Aorta (tissue), 5 donors: ENCODE data around the gene AIMP1. TPM values are rescaled to one million over a fixed set of nuclear protein-coding genes. Genes with fewer than 3 reads are reported as not detected.
"Not testable (repeated sequence)": the region's sequence is repeated elsewhere in the genome, so short reads cannot be mapped to it uniquely, and the experiment has no call there.

Experiments
- ATAC-seq: fragments of 200-7000 bp; cut with Tn5 transposase; one replicate; pipeline ENCODE4 v1.9.1; 2022; ENCODE audit warnings: moderate library complexity; ENCODE audit not compliant: low FRiP score
- DNase-seq, 2 donors: peaks; one replicate each; pipeline ENCODE4 v3.0.0-alpha.2; 2020
- H3K27ac ChIP-seq, 2 donors: one replicate each; pipeline ENCODE4 v1.5.1; 2013; ENCODE audit warnings: low read length in 2 of 2, mild to moderate bottlenecking in 2 of 2, moderate library complexity in 2 of 2, control low read depth in 1 of 2, inconsistent platforms in 1 of 2, low read depth in 1 of 2
- H3K27me3 ChIP-seq, 2 donors: one replicate each; pipeline ENCODE4 v1.6.1; 2013; ENCODE audit warnings: control low read depth in 1 of 2, low read length in 1 of 2, mild to moderate bottlenecking in 1 of 2, moderate library complexity in 1 of 2; ENCODE audit not compliant: insufficient read depth in 2 of 2, control insufficient read depth in 1 of 2
- H3K36me3 ChIP-seq, 2 donors: one replicate each; pipeline ENCODE4 v1.6.1; 2013; ENCODE audit warnings: control low read depth in 1 of 2, low read length in 1 of 2, mild to moderate bottlenecking in 1 of 2; ENCODE audit not compliant: insufficient read depth in 2 of 2, control insufficient read depth in 1 of 2
- H3K4me1 ChIP-seq, 2 donors: one replicate each; pipeline ENCODE4 v1.6.1; 2013; ENCODE audit warnings: low read length in 2 of 2, control low read depth in 1 of 2, mild to moderate bottlenecking in 1 of 2, moderate library complexity in 1 of 2; ENCODE audit not compliant: insufficient read depth in 2 of 2, control insufficient read depth in 1 of 2
- H3K4me3 ChIP-seq, 2 donors: one replicate each; pipeline ENCODE4 v1.5.1; 2013; ENCODE audit warnings: low read length in 2 of 2, control low read depth in 1 of 2, mild to moderate bottlenecking in 1 of 2
- H3K9me3 ChIP-seq: one replicate; pipeline ENCODE4 v1.6.1; 2013; ENCODE audit warnings: mild to moderate bottlenecking, low read length; ENCODE audit not compliant: control insufficient read depth
- WGBS, 2 donors: extraction: QIAGEN DNeasy Blood & Tissue Kit; methylation state at CpG; one replicate each; pipeline ENCODE4 v1.1.7; 2013; 5-methylcytosine and 5-hydroxymethylcytosine counted together
- intact Hi-C, 2 donors: fragments of 100-400 bp; cut with DNase I; formaldehyde crosslinking; loops; one replicate each; pipeline versions ENCODE4 v1.14.2 to v1.15.0; 2022
- polyA plus RNA-seq, 2 donors: library from polyadenylated mRNA; stranded (reverse); fragments of 200-250 nt; gene quantifications; one replicate each; pipeline ENCODE4 v1.2.3, GENCODE V29; 2013
- total RNA-seq, 2 donors: library from RNA; stranded (reverse); fragmentation: NEBNext Ultra II Directional; extraction: Animal tissue kit (Norgen Biotek cat#: 25700); gene quantifications; one replicate each; pipeline ENCODE4 v1.2.1, GENCODE V29; 2021
- donor health status: healthy with polysubstance abuse.
- donor health status: Bipolar disorder and iron deficiency.
- donor health status: DM: no; HTN: no; CAD: no.
- donor health status: DM: no; HTN: no; CAD: no.
- donor health status: DM: yes; HTN: yes; CAD: no.

Gene AIMP1
- total and polyA plus RNA-seq, 4 donors, result 30.2 to 45.6 (median 38.9) TPM

DNA sequence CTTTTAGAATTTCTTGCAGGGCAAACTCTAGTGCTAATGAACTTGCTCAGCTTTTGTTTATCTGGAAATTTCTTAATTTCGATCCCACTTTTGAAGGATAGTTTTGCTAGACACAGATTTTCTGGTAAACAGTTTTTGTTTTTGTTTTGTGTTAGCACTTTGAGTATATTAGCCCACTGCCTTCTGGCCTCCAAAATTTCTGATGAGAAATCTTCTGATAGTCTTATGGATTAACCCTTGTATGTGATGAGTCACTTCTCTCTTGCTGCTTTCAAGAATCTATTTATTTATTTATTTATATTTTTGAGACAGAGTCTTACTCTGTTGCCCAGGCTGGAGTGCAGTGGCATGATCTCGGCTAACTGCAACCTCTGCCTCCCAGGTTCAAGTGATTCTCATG, 79.2 kb downstream of the AIMP1 start:
- H3K36me3 ChIP-seq, result no peaks in the 10 kb centered on the region
- no peak overlapping the region for H3K4me3 ChIP-seq
- 87 to 89% methylated on average over 2 of the region's 2 CpGs for WGBS, 2 donors
- H3K9me3 ChIP-seq, result peaks cover 2% of the 10 kb centered on the region
- DNase-seq (no peak), ATAC-seq (no peak)
- no peak overlapping the region for H3K27ac ChIP-seq
- H3K27me3 ChIP-seq, result no peaks in the 10 kb centered on the region
- H3K4me1 ChIP-seq, result no peaks in the 10 kb centered on the region
- intact Hi-C loops, result loop anchor here in 1 of 2 donors (2.0 to 10.0 kb wide), 2 partner anchors 37 to 1031 kb away; no protein-coding TSS in a partner anchor

DNA sequence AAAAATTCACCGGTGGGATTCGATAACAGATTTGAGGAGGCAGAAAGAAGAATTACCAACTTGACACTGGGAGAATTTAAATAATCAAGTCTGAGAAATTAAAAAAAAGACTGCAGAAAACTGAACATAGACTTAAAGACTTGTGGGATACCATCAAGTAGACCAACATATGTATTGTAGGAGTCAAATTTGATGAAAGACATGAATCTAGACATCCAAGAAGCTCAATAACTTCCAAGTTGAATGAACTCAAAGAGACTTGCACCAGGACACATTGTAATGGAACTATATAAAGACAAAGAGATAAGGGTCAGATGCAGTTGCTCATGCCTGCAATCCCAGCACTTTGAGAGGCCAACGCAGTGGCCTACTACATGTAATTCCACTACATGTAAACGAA, 82.5 kb downstream of the AIMP1 start:
- not testable (repeated sequence) for H3K36me3 ChIP-seq, H3K27me3 ChIP-seq, ATAC-seq, H3K4me1 ChIP-seq, H3K27ac ChIP-seq, DNase-seq, H3K9me3 ChIP-seq, H3K4me3 ChIP-seq
- WGBS, 2 donors, result 71 to 76% methylated on average over 2 of the region's 4 CpGs
- intact Hi-C loops, result loop anchor here in 1 of 2 donors (10.0 kb wide), 1 partner anchor 1034 kb away; no protein-coding TSS in a partner anchor

Other genes with a start within 250 kb of the AIMP1 start
- 10 to 100 TPM; 46.8 to 64.1 TPM for gene TBCK, start 341 bp upstream of the AIMP1 start, total RNA-seq
- gene TBCK, start 341 bp upstream of the AIMP1 start, polyA plus RNA-seq, result 10 to 100 TPM in 1 of 2 donors, 1 to 10 TPM in 1; 8.3 to 15.4 TPM
- gene GIMD1, start 52.2 kb downstream of the AIMP1 start, total RNA-seq, result not detected
- gene GIMD1, start 52.2 kb downstream of the AIMP1 start, polyA plus RNA-seq, result 10 to 100 TPM in 1 of 2 donors, not detected in 1; 11.8 TPM